MCF 10A (cell line): Measurements from ENCODE around the gene C5orf15. TPM values are rescaled to one million over a fixed set of nuclear protein-coding genes. Genes with fewer than 3 reads are reported as not detected.
"Not testable (repeated sequence)": the region's sequence is repeated elsewhere in the genome, so short reads cannot be mapped to it uniquely, and the experiment has no call there.

Source experiments
- BruUV-seq: library from RNA; stranded (reverse); fragments of 400-500 nt; replicated peaks from 2 replicates; lab custom pipeline; 2021; lab: Mats Ljungman, UMichigan
- CTCF ChIA-PET: fragments of 300-600 bp; sonication (Branson Sonifier 250); formaldehyde crosslinking; extraction: SDS; loops from one replicate; lab custom pipeline; 2021; ENCODE audit warnings: antibody characterized with exemption, inconsistent platforms; lab: Yijun Ruan, JAX
- POLR2A ChIA-PET: fragments of 300-600, 350-650 bp; sonication (Branson Sonifier 250); formaldehyde crosslinking; extraction: SDS; loops from one replicate; lab custom pipeline; 2020; ENCODE audit warnings: antibody characterized with exemption, inconsistent platforms; lab: Yijun Ruan, JAX
- DNase-seq: peaks from one replicate; pipeline ENCODE4 v3.0.0-alpha.2; 2018; ENCODE audit not compliant: unreplicated experiment
- H3K27ac Mint-ChIP-seq: one replicate; pipeline ENCODE4 v1.8.0; 2022; ENCODE audit warnings: mild to moderate bottlenecking, low read depth, mixed read lengths; ENCODE audit not compliant: unreplicated experiment
- H3K27me3 Mint-ChIP-seq: one replicate; pipeline ENCODE4 v1.8.0; 2022; ENCODE audit warnings: mixed read lengths; ENCODE audit not compliant: insufficient read depth, unreplicated experiment
- H3K36me3 Mint-ChIP-seq: one replicate; pipeline ENCODE4 v1.8.0; 2022; ENCODE audit warnings: mild to moderate bottlenecking, moderate library complexity, mixed read lengths; ENCODE audit not compliant: insufficient read depth, unreplicated experiment
- H3K4me1 Mint-ChIP-seq: one replicate; pipeline ENCODE4 v1.8.0; 2022; ENCODE audit warnings: mixed read lengths; ENCODE audit not compliant: insufficient read depth, unreplicated experiment
- H3K4me3 Mint-ChIP-seq: one replicate; pipeline ENCODE4 v1.8.0; 2022; ENCODE audit warnings: mild to moderate bottlenecking, moderate library complexity, mixed read lengths; ENCODE audit not compliant: unreplicated experiment
- H3K9me3 Mint-ChIP-seq: one replicate; pipeline ENCODE4 v1.8.0; 2022; ENCODE audit warnings: mixed read lengths; ENCODE audit not compliant: unreplicated experiment
- intact Hi-C: fragments of 100-400 bp; cut with micrococcal nuclease; formaldehyde crosslinking; loops from 2 replicates; pipeline ENCODE4 v1.14.1; 2022
- total RNA-seq: library from RNA; stranded (reverse); gene quantifications from 2 replicates; pipeline ENCODE4 v1.2.3, GENCODE V29; 2022
- TF ChIP-seq, protein P1 (sequence below): fragments of 200-600 bp; IDR thresholded peaks from one replicate; pipeline ENCODE4 v1.8.0; 2022; ENCODE audit warnings: antibody characterized with exemption, mild to moderate bottlenecking; ENCODE audit not compliant: unreplicated experiment

C5orf15 gene
- total RNA-seq, 1 experiment from 2014 or later: 35.1 TPM

DNA sequence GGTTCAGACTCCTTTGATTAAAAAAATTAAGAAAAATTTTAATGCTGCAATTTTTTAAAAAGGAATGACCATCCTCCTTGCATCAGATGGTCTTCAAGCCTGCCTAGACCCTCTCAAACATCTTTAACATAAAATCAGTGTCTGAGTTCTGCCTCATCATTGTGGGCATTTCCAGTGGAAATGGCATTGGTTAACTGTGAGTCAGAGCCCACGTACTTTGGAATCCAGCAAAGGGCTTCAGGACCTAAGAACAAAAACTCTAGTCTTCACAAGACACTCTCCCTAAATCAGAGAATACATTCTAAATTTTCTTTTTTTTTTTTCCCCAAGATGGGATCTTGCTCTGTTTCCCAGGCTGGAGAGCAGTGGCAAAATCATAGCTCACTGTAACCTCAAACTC, 9.4 kb upstream of the C5orf15 start:
- TF ChIP-seq, protein P1, sequence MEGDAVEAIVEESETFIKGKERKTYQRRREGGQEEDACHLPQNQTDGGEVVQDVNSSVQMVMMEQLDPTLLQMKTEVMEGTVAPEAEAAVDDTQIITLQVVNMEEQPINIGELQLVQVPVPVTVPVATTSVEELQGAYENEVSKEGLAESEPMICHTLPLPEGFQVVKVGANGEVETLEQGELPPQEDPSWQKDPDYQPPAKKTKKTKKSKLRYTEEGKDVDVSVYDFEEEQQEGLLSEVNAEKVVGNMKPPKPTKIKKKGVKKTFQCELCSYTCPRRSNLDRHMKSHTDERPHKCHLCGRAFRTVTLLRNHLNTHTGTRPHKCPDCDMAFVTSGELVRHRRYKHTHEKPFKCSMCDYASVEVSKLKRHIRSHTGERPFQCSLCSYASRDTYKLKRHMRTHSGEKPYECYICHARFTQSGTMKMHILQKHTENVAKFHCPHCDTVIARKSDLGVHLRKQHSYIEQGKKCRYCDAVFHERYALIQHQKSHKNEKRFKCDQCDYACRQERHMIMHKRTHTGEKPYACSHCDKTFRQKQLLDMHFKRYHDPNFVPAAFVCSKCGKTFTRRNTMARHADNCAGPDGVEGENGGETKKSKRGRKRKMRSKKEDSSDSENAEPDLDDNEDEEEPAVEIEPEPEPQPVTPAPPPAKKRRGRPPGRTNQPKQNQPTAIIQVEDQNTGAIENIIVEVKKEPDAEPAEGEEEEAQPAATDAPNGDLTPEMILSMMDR: no peak
- no peak for DNase-seq
- H3K9me3 Mint-ChIP-seq: no peaks in the 10 kb centered on the region
- ChIA-PET POLR2A (interaction anchor here (1.3 to 4.1 kb wide), 2 partner anchors 8 to 9 kb away, joined by 5 to 22 read pairs; partner anchors contain the start of gene C5orf15), CTCF (interaction anchor here (1.0 to 8.6 kb wide), 4 partner anchors 13 to 554 kb away, joined by 3 to 79 read pairs (median 24); no protein-coding TSS in a partner anchor)
- no peak overlapping the region for H3K4me3 Mint-ChIP-seq
- H3K27ac Mint-ChIP-seq: peak overlapping the region; percentile 49
- intact Hi-C loops: no loop called here
- no peaks in the 10 kb centered on the region for H3K4me1 Mint-ChIP-seq
- peaks cover 100% of the 10 kb centered on the region for H3K36me3 Mint-ChIP-seq
- BruUV-seq: no TSS peak
- no peaks in the 10 kb centered on the region for H3K27me3 Mint-ChIP-seq

GRCh38 chr5:133977161-133977787, 8.8 kb upstream of the C5orf15 start:
- no TSS peak for BruUV-seq
- Mint-ChIP-seq H3K4me3 (no peak overlapping the region), H3K4me1 (no peaks in the 10 kb centered on the region), H3K27ac (peak overlapping the region; percentile 49), H3K9me3 (no peaks in the 10 kb centered on the region), H3K36me3 (peaks cover 100% of the 10 kb centered on the region), H3K27me3 (no peaks in the 10 kb centered on the region)
- ChIA-PET CTCF (interaction anchor here (0.9 to 8.6 kb wide), 6 partner anchors 9 to 952 kb away, joined by 3 to 79 read pairs (median 5); no protein-coding TSS in a partner anchor), POLR2A (interaction anchor here (1.1 to 1.3 kb wide), 2 partner anchors 9 to 27 kb away, joined by 5 to 7 read pairs; partner anchors contain the start of genes C5orf15 and VDAC1)
- TF ChIP-seq, protein P1: no peak
- intact Hi-C loops: no loop called here
- DNase-seq: no peak

DNA sequence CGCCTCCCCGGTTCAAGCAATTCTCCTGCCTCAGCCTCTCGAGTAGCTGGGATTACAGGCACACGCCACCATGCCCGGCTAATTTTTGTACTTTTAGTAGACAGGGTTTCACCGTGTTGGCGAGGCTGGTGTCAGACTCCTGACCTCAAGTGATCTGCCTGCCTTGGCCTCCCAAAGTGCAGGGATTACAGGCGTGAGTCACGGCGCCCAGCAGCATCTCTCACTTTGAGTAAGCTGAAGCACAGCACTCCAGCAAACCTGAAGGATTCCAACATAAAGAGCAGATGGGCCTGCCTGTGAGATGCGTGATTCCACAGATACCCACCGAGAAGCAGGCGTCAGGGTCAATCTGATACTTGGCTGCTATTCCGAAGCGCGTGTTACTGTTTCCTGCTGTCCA, 7.1 kb upstream of the C5orf15 start:
- H3K4me3 Mint-ChIP-seq, POLR2A ChIA-PET, BruUV-seq, H3K4me1 Mint-ChIP-seq, DNase-seq, H3K27me3 Mint-ChIP-seq, H3K27ac Mint-ChIP-seq, intact Hi-C loops, H3K9me3 Mint-ChIP-seq: not testable (repeated sequence)
- CTCF ChIA-PET: interaction anchor here (1.1 kb wide), 1 partner anchor 8 kb away, joined by 3 read pairs; no protein-coding TSS in a partner anchor
- peaks cover 100% of the 10 kb centered on the region for H3K36me3 Mint-ChIP-seq

GRCh38 chr5:133974142-133974541, 5.7 kb upstream of the C5orf15 start:
- Mint-ChIP-seq H3K4me3 (no peak overlapping the region), H3K4me1 (peaks cover 10% of the 10 kb centered on the region), H3K27me3 (no peaks in the 10 kb centered on the region), H3K27ac (no peak overlapping the region), H3K36me3 (peaks cover 91% of the 10 kb centered on the region), H3K9me3 (no peaks in the 10 kb centered on the region)
- TF ChIP-seq, protein P1: no peak
- ChIA-PET CTCF (interaction anchor here (0.8 kb wide), 1 partner anchor 684 kb away, joined by 3 read pairs; no protein-coding TSS in a partner anchor), POLR2A (no interaction called here)
- no peak for DNase-seq
- intact Hi-C loops: no loop called here
- no TSS peak for BruUV-seq
